ENCODE results near the gene TSHZ1.

Gene TSHZ1

DNA sequence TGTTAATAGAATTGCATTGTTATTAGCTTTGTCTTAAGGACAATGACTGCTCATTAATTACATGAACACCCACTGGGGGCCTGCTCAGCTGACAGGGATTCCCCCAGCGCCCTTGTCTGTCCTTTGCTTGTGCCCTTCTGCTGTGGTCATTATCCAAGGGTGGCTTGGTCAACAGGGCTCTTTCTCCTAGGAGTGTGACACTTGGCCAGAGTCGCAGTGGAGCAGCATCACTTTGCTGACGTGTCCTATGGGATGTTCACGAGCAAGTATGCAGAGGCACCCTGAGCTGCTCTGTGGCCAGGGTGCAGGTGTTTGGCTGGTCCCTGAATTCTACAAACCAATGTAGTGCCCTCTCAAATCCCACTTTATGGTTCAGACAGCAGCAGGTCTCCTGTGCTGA is 47.6 kb upstream of the TSHZ1 start:
- TF ChIP-seq CTCF (IDR thresholded peaks at IDR 0.05; ENCODE audit: low read length) (no peak), EZH2 (IDR thresholded peaks at IDR 0.05; ENCODE audit: borderline replicate concordance, low read length) (no peak)

GRCh38 chr18:75163736-75164135 is 46.9 kb upstream of the TSHZ1 start:
- H3K27me3 ChIP-seq (ENCODE audit: insufficient read depth, low read length) = no peaks in the 10 kb centered on the region; the same call in 1 of the 2 replicates
- H3F3A ChIP-seq (ENCODE audit: insufficient read depth, low read length) = no peaks in the 10 kb centered on the region
- H3K36me3 ChIP-seq (ENCODE audit: insufficient read depth, low read length) = no peaks in the 10 kb centered on the region
- H3K79me2 ChIP-seq (ENCODE audit: insufficient read depth, low read length) = no peaks in the 10 kb centered on the region
- no peak overlapping the region for H3K4me2 ChIP-seq (ENCODE audit: low read length)
- peaks cover 6% of the 10 kb centered on the region for H3K4me1 ChIP-seq (ENCODE audit: insufficient read depth, low read length, severe bottlenecking)
- no peak overlapping the region for H3K9ac ChIP-seq (ENCODE audit: low read length)
- H3K27ac ChIP-seq (ENCODE audit: low read depth, low read length, poor library complexity, severe bottlenecking) = no peak overlapping the region
- no peaks in the 10 kb centered on the region for H3K9me3 ChIP-seq (ENCODE audit: low read length)
- no peaks in the 10 kb centered on the region for H3K9me2 ChIP-seq (ENCODE audit: low read depth, low read length)
- TF ChIP-seq CTCF (IDR thresholded peaks at IDR 0.05; ENCODE audit: low read length) (no peak), EZH2 (IDR thresholded peaks at IDR 0.05; ENCODE audit: borderline replicate concordance, low read length) (no peak)
- no peak overlapping the region for H2AFZ ChIP-seq (ENCODE audit: low read length)
- H3K4me3 ChIP-seq (ENCODE audit: low read depth, low read length, poor library complexity, severe bottlenecking) = no peak overlapping the region
- no peaks in the 10 kb centered on the region for H4K20me1 ChIP-seq (ENCODE audit: insufficient read depth, low read length)

More for the DNA sequence above, 47.6 kb upstream of the TSHZ1 start:
- Histone ChIP-seq H3K79me2 (ENCODE audit: insufficient read depth, low read length) (no peaks in the 10 kb centered on the region), H3F3A (ENCODE audit: insufficient read depth, low read length) (no peaks in the 10 kb centered on the region), H3K27me3 (ENCODE audit: insufficient read depth, low read length) (peaks cover 4% of the 10 kb centered on the region; the same call in 1 of the 2 replicates), H2AFZ (ENCODE audit: low read length) (no peak overlapping the region), H3K9me2 (ENCODE audit: low read depth, low read length) (no peaks in the 10 kb centered on the region), H3K4me3 (ENCODE audit: low read depth, low read length, poor library complexity, severe bottlenecking) (no peak overlapping the region), H4K20me1 (ENCODE audit: insufficient read depth, low read length) (no peaks in the 10 kb centered on the region), H3K4me1 (ENCODE audit: insufficient read depth, low read length, severe bottlenecking) (peaks cover 6% of the 10 kb centered on the region), H3K36me3 (ENCODE audit: insufficient read depth, low read length) (no peaks in the 10 kb centered on the region), H3K9ac (ENCODE audit: low read length) (no peak overlapping the region), H3K9me3 (ENCODE audit: low read length) (no peaks in the 10 kb centered on the region), H3K4me2 (ENCODE audit: low read length) (no peak overlapping the region), H3K27ac (ENCODE audit: low read depth, low read length, poor library complexity, severe bottlenecking) (no peak overlapping the region)

- Histone ChIP-seq H3K79me2 (ENCODE audit: insufficient read depth, low read length) (no peaks in the 10 kb centered on the region), H3K27ac (ENCODE audit: low read depth, low read length, poor library complexity, severe bottlenecking) (no peak overlapping the region), H3K27me3 (ENCODE audit: insufficient read depth, low read length) (no peaks in the 10 kb centered on the region; the same call in 1 of the 2 replicates), H3K4me3 (ENCODE audit: low read depth, low read length, poor library complexity, severe bottlenecking) (no peak overlapping the region), H3K9me2 (ENCODE audit: low read depth, low read length) (no peaks in the 10 kb centered on the region), H3F3A (ENCODE audit: insufficient read depth, low read length) (no peaks in the 10 kb centered on the region), H4K20me1 (ENCODE audit: insufficient read depth, low read length) (no peaks in the 10 kb centered on the region), H3K9ac (ENCODE audit: low read length) (no peak overlapping the region), H3K9me3 (ENCODE audit: low read length) (no peaks in the 10 kb centered on the region), H2AFZ (ENCODE audit: low read length) (no peak overlapping the region), H3K4me1 (ENCODE audit: insufficient read depth, low read length, severe bottlenecking) (peaks cover 6% of the 10 kb centered on the region), H3K36me3 (ENCODE audit: insufficient read depth, low read length) (no peaks in the 10 kb centered on the region), H3K4me2 (ENCODE audit: low read length) (no peak overlapping the region)
- no peak for TF ChIP-seq EZH2 (IDR thresholded peaks at IDR 0.05; ENCODE audit: borderline replicate concordance, low read length)
- no peak for TF ChIP-seq CTCF (IDR thresholded peaks at IDR 0.05; ENCODE audit: low read length)
These were observed 46.1 kb upstream of the TSHZ1 start for GRCh38 chr18:75164479-75164878.
